ENCODE data around the gene CCPG1. TPM values are rescaled to one million over a fixed set of nuclear protein-coding genes. Genes with fewer than 3 reads are reported as not detected.

CCPG1 gene
- total and polyA plus RNA-seq, 2 of the 13 experiments (the other 11 are each of a cell fraction or from before 2014, with no cell fraction given), result 16.1 to 19.5 TPM

DNA sequence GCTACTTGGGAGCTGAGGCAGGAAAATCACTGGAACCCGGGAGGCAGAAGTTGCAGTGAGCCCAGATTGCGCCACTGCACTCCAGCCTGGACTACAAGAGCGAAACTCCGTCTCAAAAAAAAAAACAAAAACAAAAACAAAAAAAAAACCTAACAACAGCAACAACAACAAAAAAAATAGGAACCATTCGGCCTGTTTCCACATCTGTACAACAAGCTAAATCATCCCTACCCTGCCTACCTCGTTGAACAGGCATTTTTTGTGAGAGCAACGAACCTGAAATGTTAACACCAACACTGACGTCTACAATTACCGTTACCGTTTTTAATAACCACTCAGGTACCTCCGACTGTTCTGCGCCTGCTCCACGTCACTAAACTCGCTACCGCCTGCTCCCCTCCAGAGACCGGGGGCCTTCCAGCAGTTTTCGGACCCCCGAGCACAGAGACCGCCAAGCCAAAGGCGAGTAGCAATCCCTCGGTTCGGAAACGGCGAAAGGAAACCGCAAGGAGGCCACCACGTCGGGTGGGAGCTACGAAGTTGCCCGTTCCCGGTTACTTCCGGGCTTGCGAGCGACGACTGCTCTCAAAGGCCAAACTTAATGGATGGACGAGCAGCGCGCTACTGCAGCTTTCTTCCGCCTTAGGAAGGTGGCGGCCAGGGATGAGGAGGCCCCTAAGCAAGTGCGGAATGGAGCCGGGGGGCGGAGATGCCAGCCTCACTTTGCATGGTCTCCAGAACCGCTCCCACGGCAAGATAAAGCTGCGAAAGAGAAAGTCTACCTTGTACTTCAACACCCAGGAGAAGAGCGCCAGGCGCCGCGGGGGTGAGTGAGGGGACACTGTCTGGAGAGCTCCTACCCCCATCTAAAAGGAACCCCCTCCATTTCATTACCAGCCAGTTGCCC, 89.3 kb downstream of the CCPG1 start, which contains the start of the genes PIGB and PIGBOS1 (continued):
- peak; percentile 88 for TF ChIP-seq ZMYM3 (CRISPR knock-in tag; IDR thresholded peaks at IDR 0.05)
- TF ChIP-seq MTA3 (CRISPR knock-in tag; IDR thresholded peaks at IDR 0.05), result no peak
- TF ChIP-seq NPAS2 (CRISPR knock-in tag; IDR thresholded peaks at IDR 0.05; ENCODE audit: borderline replicate concordance), result no peak
- TF ChIP-seq ZNF790 (CRISPR knock-in tag; IDR thresholded peaks at IDR 0.05; ENCODE audit: borderline replicate concordance), result 0 out of 2 replicates have a peak, but pooled peaks have one; percentile 59
- no peak for TF ChIP-seq ZNF839 (CRISPR knock-in tag; IDR thresholded peaks at IDR 0.05; ENCODE audit: borderline replicate concordance)
- TF ChIP-seq NFKB2 (CRISPR knock-in tag; IDR thresholded peaks at IDR 0.05; ENCODE audit: borderline replicate concordance), result peak; percentile 36; the same call in 1 of the 2 replicates
- 0 out of 2 replicates have a peak, but pooled peaks have one; percentile 26 for TF ChIP-seq HOXA5 (CRISPR knock-in tag; IDR thresholded peaks at IDR 0.05)
- TF ChIP-seq, protein P1, sequence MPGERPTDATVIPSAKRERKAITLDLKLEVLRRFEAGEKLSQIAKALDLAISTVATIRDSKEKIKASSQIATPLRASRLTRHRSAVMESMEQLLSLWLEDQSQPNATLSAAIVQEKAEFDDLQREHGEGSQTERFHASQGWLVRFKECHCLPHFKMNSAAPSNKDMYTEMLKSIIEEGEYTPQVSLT (CRISPR knock-in tag; IDR thresholded peaks at IDR 0.05; ENCODE audit: borderline replicate concordance, low read depth), result no peak
- TF ChIP-seq ZNF749 (CRISPR knock-in tag; IDR thresholded peaks at IDR 0.05; ENCODE audit: borderline replicate concordance), result no peak
- TF ChIP-seq RBFOX2 (IDR thresholded peaks at IDR 0.05; ENCODE audit: low read depth, low read length), result peak; percentile 77
- TF ChIP-seq KLF6 (CRISPR knock-in tag; IDR thresholded peaks at IDR 0.05), result peak; percentile 27; the same call in 1 of the 2 replicates
- no peak for TF ChIP-seq REL (CRISPR knock-in tag; conservative IDR thresholded peaks at IDR 0.05)
- no peak for TF ChIP-seq SIN3B (IDR thresholded peaks at IDR 0.05; ENCODE audit: low read length)
- TF ChIP-seq MED8 (CRISPR knock-in tag; IDR thresholded peaks at IDR 0.05; ENCODE audit: insufficient replicate concordance), result peak; percentile 85
- TF ChIP-seq ZNF121 (CRISPR knock-in tag; IDR thresholded peaks at IDR 0.05), result no peak
- TF ChIP-seq ZNF776 (CRISPR knock-in tag; IDR thresholded peaks at IDR 0.05), result no peak
- TF ChIP-seq SKI (IDR thresholded peaks at IDR 0.05; ENCODE audit: partially characterized antibody), result peak; percentile 13
- TF ChIP-seq, protein P2, sequence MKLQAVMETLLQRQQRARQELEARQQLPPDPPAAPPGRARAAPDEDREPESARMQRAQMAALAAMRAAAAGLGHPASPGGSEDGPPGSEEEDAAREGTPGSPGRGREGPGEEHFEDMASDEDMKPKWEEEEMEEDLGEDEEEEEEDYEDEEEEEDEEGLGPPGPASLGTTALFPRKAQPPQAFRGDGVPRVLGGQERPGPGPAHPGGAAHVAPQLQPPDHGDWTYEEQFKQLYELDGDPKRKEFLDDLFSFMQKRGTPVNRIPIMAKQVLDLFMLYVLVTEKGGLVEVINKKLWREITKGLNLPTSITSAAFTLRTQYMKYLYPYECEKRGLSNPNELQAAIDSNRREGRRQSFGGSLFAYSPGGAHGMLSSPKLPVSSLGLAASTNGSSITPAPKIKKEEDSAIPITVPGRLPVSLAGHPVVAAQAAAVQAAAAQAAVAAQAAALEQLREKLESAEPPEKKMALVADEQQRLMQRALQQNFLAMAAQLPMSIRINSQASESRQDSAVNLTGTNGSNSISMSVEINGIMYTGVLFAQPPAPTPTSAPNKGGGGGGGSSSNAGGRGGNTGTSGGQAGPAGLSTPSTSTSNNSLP (IDR thresholded peaks at IDR 0.05; ENCODE audit: low read depth, low read length), result no peak
- TF ChIP-seq, protein P3, sequence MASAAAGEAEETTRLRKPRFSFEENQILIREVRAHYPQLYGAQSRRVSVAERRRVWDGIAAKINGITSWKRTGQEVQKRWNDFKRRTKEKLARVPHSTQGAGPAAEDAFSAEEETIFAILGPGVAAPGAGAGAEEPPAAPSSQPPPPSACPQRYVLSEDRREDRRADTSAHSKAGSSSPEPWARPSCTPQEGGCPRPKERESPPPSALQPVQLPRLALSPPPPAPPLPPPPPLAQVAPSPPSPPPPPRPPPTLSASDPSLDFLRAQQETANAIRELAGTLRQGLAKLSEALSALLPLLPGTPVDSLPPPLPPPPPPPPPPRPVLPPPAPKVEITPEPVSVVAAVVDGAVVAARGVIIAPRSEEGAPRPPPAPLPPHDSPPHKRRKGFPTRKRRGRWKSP (CRISPR knock-in tag; IDR thresholded peaks at IDR 0.05), result peak; percentile 82
- TF ChIP-seq, protein P4, sequence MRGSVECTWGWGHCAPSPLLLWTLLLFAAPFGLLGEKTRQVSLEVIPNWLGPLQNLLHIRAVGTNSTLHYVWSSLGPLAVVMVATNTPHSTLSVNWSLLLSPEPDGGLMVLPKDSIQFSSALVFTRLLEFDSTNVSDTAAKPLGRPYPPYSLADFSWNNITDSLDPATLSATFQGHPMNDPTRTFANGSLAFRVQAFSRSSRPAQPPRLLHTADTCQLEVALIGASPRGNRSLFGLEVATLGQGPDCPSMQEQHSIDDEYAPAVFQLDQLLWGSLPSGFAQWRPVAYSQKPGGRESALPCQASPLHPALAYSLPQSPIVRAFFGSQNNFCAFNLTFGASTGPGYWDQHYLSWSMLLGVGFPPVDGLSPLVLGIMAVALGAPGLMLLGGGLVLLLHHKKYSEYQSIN (CRISPR knock-in tag; IDR thresholded peaks at IDR 0.05; ENCODE audit: borderline replicate concordance), result no peak
- TF ChIP-seq SP2 (CRISPR knock-in tag; IDR thresholded peaks at IDR 0.05), result no peak
- TF ChIP-seq THAP11 (CRISPR knock-in tag; IDR thresholded peaks at IDR 0.05), result peak; percentile 91

Data from HepG2 (cell line).